PFSK-1 (cell line): ENCODE results near the gene FRMPD1.

Source experiments
- FOXP2 ChIP-seq: optimal IDR thresholded peaks from 2 replicates; pipeline ENCODE3; 2011; ENCODE audit warnings: borderline replicate concordance, control low read depth, inconsistent platforms; ENCODE audit not compliant: insufficient read depth; ENCODE audit errors: extremely low read length, extremely low read depth
- POLR2AphosphoS5 ChIP-seq: IDR thresholded peaks from 2 replicates; pipeline ENCODE4 v1.6.1; 2012; ENCODE audit warnings: low read depth, mild to moderate bottlenecking, control low read depth, low read length, moderate library complexity
- SIN3A ChIP-seq: IDR thresholded peaks from 2 replicates; pipeline ENCODE4 v1.6.1; 2012; ENCODE audit warnings: mild to moderate bottlenecking, low read length, moderate library complexity, borderline replicate concordance; ENCODE audit not compliant: insufficient read depth
- TAF1 ChIP-seq: IDR thresholded peaks from 2 replicates; pipeline ENCODE4 v1.6.1; 2012; ENCODE audit warnings: low read length, control low read depth, borderline replicate concordance; ENCODE audit not compliant: insufficient read depth
- TF ChIP-seq, protein P1 (sequence below), 2 experiments: IDR thresholded peaks; 2 replicates each; pipeline versions ENCODE4 v1.6.1 to v1.8.0; 2011 to 2012; ENCODE audit warnings: low read depth in 2 of 2, low read length in 2 of 2, control low read depth in 1 of 2, inconsistent platforms in 1 of 2, mild to moderate bottlenecking in 1 of 2, moderate library complexity in 1 of 2; ENCODE audit not compliant: insufficient read depth in 1 of 2

DNA sequence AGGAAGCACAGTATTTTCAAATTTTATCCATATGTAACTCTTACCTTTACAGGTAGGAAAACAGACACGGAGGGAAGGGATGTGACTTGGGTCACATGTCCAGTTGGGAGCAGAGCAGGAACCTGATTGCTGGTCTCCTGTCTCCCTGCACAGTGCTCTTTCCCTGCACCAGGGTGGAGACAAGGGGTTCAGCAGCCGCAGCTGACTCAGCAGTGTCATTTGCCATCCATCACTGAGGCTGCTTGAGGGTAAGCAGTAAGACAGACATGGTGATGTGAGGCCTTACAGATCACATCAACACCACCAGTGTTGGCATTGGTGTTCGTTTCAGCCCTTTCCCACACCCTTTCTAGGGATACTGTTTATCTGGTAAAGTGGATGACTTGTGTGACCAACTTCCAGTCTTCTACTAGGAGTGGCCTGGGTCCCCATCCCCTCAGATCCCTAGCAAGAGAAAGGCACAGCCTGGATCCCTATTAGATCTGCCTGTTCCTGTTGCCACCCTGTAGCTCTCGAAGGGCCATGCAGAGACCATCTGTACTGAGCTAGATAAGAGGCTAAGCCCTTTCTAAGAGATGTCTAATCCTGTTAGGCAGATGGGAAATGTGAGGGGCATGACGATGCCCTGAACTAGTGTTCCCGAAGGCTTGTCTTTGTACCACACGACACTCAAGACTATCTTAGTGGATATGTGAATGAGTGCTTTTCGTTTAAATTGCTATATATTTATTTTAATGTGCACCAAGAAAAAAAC lies 29.1 kb downstream of the FRMPD1 start:
- TF ChIP-seq POLR2AphosphoS5 (no peak), TAF1 (no peak), SIN3A (no peak), FOXP2 (no peak)
- TF ChIP-seq, protein P1, sequence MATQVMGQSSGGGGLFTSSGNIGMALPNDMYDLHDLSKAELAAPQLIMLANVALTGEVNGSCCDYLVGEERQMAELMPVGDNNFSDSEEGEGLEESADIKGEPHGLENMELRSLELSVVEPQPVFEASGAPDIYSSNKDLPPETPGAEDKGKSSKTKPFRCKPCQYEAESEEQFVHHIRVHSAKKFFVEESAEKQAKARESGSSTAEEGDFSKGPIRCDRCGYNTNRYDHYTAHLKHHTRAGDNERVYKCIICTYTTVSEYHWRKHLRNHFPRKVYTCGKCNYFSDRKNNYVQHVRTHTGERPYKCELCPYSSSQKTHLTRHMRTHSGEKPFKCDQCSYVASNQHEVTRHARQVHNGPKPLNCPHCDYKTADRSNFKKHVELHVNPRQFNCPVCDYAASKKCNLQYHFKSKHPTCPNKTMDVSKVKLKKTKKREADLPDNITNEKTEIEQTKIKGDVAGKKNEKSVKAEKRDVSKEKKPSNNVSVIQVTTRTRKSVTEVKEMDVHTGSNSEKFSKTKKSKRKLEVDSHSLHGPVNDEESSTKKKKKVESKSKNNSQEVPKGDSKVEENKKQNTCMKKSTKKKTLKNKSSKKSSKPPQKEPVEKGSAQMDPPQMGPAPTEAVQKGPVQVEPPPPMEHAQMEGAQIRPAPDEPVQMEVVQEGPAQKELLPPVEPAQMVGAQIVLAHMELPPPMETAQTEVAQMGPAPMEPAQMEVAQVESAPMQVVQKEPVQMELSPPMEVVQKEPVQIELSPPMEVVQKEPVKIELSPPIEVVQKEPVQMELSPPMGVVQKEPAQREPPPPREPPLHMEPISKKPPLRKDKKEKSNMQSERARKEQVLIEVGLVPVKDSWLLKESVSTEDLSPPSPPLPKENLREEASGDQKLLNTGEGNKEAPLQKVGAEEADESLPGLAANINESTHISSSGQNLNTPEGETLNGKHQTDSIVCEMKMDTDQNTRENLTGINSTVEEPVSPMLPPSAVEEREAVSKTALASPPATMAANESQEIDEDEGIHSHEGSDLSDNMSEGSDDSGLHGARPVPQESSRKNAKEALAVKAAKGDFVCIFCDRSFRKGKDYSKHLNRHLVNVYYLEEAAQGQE (IDR thresholded peaks at IDR 0.05; ENCODE audit: insufficient read depth in 1 of 2, low read depth in 2 of 2, low read length in 2 of 2): no peak
